OCI-M1 (cell line): Measurements from ENCODE around the gene DCHS2.

Experiments
- DNase-seq: peaks from one replicate; lab custom pipeline; 2025; lab: John Stamatoyannopoulos, UW

DCHS2 gene

GRCh38 chr4:154490583-154491340 is 837 bp downstream of the DCHS2 start:
- DNase-seq = no peak

- no peak for DNase-seq
These were observed 1.4 kb downstream of the DCHS2 start for GRCh38 chr4:154490234-154490582.

GRCh38 chr4:154489558-154490233 is 1.9 kb downstream of the DCHS2 start:
- no peak for DNase-seq

- DNase-seq = no peak
These were observed 4.5 kb downstream of the DCHS2 start for GRCh38 chr4:154487145-154487544.

- DNase-seq = peak; percentile 85
These were observed 6.3 kb downstream of the DCHS2 start for GRCh38 chr4:154485127-154485773.

- DNase-seq = no peak
These were observed 13.1 kb downstream of the DCHS2 start for GRCh38 chr4:154478547-154478946.

- DNase-seq = no peak
These were observed 13.5 kb downstream of the DCHS2 start for GRCh38 chr4:154478128-154478527.

- no peak for DNase-seq
These were observed 15.4 kb downstream of the DCHS2 start for GRCh38 chr4:154476232-154476631.

GRCh38 chr4:154475820-154476219 is 15.8 kb downstream of the DCHS2 start:
- DNase-seq = no peak

GRCh38 chr4:154473497-154473896 is 18.1 kb downstream of the DCHS2 start:
- peak; percentile 16 for DNase-seq

- no peak for DNase-seq
These were observed 18.7 kb downstream of the DCHS2 start for GRCh38 chr4:154472858-154473257.

- no peak for DNase-seq
These were observed 19.9 kb downstream of the DCHS2 start for GRCh38 chr4:154471526-154472331.

GRCh38 chr4:154471032-154471431 is 20.6 kb downstream of the DCHS2 start:
- DNase-seq = no peak

- DNase-seq = no peak
These were observed 23.7 kb downstream of the DCHS2 start for GRCh38 chr4:154467886-154468285.

- no peak for DNase-seq
These were observed 25.3 kb downstream of the DCHS2 start for GRCh38 chr4:154466336-154466735.

- no peak for DNase-seq
These were observed 26.5 kb downstream of the DCHS2 start for GRCh38 chr4:154465085-154465484.

- DNase-seq = no peak
These were observed 26.9 kb downstream of the DCHS2 start for GRCh38 chr4:154464654-154465053.

GRCh38 chr4:154462081-154462810 is 29.4 kb downstream of the DCHS2 start:
- no peak for DNase-seq

GRCh38 chr4:154457471-154457870 is 34.1 kb downstream of the DCHS2 start:
- DNase-seq = no peak

GRCh38 chr4:154456889-154457288 is 34.7 kb downstream of the DCHS2 start:
- no peak for DNase-seq

GRCh38 chr4:154456240-154456639 is 35.4 kb downstream of the DCHS2 start:
- DNase-seq = peak; percentile 89

- DNase-seq = no peak
These were observed 36.5 kb downstream of the DCHS2 start for GRCh38 chr4:154455111-154455510.
